Non-pigmented ciliary epithelial cell (primary cell): ENCODE results near the gene XXYLT1.
A peak's percentile ranks its signal among the peaks of the same experiment; 100 is the strongest.

Source experiments
- DNase-seq: peaks from one replicate; pipeline ENCODE4 v3.0.0-alpha.2; 2010; ENCODE audit warnings: low read depth

The XXYLT1 gene

DNA sequence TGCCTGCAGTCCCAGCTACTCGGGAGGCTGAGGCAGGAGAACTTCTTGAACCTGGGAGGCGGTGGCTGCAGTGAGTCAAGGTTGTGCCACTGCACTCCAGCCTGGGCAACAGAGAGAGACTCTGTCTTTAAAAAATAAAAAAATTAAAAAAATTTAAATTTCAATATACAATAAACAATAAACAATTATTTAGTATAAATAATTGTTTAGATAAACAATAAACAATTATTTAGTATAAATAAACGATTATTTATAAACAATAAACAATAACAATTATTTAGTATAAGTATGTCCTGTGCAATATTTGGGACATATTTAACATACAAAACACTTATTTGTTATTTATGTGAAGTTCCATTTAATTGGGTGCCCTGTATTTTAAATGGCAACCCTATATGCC is 119.6 kb downstream of the XXYLT1 start:
- DNase-seq, result no peak

DNA sequence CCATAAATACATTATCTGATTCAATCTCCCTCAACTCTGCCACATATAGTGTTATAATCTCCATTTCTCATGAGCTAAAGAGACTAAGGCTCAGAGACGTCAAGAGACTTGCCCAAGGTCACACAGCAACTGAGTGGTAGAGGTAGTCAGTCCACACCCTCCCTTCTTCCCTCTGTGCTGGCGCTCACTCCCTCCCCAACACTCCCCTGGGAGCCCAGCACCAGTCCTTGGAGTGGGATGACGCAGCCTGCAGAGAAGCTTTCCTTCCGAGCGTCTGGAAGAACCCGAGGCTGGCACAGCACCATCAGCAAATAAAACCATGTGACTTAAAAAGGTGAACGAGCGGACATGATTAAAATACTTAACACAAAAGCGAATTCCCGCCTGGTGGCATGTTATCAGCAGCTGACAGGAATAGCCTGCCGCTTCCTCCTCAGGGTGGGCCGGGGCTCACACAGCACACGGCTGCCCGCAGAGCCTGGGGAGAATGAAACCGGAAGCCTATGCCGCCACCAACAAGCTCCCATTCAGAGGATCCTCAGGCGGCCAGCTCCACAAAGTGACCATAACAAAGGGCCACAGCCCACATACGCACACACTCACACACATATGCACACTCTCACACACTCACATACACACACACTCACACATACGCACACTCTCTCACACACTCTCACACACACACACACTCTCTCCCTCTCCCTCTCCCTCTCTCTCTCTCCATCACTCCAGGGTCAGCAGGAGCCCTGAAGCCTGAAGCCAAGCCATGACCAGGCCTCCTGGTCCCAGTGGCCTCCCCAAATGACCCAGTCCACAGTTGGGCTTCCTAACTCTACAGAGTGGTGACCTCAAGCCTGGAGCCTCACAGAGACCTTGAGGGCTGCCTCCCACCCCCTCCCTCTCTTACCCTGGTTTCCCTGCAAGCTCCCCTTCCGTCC is 120.5 kb downstream of the XXYLT1 start:
- peak; percentile 61 for DNase-seq

DNA sequence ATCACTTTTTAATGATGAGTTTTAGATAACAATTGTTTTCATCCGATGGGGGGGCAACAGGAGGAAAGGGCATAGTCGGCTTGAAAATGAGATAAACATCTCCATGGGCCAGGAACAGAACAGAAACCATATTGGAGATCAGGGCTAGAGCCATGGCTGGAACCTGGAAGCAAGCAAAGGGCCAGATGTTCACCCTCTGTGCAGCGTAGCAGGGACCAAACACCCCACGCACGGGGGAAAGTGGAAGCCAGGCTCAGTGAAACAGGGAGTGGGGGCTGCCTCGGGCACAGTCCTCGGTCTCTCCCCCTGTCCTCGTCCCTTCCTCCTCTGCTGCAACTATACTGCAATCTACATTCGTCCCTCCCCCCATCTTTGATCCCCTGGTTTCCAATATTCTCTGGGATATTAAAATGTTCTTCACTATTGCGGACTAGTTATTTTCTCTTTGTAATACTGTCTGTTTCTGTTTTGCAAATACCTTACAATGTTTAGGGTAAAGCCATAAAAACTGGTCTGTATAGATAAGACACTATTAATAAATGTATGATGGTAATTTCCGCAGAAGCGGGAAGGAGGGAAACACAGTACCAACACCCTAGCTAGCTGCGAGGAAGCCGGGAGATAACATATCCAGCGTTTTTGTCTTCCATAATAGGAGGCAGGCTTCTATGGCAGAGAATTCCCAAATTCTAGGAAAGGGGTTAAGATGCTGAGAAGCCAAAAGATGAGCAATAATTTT is 121.5 kb downstream of the XXYLT1 start:
- DNase-seq, result no peak

DNA sequence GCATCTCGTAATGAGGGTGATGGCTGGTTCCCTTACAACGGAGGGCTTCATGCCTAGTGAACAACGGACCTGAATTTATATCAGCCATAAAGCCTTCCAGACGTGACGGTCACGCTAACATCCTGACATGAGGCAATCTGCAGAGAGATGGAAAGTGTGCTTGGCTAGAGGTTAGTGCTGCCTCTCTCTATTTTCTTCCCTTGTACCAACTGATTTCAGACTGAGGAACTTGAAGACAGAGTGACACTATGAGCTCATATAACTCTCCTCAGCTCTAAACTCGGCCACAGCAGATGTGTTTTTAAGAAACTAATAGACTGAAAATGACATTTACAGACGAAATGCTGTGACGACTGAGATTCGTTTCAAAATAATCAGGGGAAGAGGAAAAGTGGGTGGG is 122.4 kb downstream of the XXYLT1 start:
- no peak for DNase-seq

DNA sequence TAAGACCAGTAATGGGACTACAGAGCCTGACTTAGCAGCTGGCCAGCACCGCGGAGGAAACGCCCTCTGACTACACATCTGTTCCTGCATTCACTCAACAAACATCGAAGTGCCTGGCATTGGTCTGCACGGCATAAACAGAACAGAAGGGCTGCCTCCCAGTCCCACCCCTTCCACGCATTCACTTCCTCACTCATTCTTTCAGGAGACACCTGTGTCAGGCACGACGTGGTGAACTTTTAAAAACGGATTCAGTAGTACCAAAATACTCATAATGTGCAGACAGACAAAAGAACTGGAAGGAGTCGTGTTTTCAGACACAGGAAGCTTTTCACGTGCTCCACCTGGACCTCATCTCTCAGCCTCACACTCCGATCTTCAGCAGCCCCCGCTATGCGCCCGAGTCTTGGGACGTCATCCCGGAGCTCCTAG is 123.3 kb downstream of the XXYLT1 start:
- no peak for DNase-seq

DNA sequence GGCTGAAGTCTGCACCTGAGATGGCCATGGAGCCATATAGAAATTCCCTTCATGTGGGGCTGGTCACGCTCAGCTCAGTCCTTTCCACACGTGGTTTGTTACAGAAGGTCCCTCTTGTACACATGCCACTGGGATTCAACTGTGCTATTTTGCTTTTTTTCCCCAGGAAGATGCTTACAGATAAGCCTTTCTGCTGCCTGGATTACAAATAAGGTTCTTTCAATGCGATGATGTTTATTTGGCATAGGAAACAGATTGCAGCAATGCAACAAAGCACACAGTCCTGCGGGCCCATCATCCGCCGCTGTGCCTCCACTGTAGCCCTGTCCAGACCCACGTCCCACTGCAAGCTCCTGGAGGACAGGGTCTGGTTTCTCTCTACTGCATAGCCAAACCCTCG is 124.8 kb downstream of the XXYLT1 start:
- no peak for DNase-seq

DNA sequence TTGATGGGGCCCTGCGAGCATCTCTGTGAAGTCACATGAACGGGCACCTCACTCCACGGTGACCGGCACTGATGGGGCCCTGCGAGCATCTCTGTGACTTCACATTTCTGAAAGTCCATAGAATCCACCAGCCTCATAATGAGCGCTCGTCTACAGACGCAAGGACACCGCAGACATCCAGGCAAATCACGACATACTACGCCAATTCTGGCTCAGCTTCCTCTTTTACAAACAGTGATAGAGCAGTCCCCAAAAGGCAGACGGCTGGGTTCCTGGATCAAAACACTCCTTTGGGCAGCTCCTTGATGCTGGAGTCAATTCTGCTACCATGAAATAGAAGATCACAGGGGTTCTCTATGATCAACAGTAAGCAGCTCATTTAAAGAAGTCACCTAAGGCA is 125.4 kb downstream of the XXYLT1 start:
- no peak for DNase-seq

DNA sequence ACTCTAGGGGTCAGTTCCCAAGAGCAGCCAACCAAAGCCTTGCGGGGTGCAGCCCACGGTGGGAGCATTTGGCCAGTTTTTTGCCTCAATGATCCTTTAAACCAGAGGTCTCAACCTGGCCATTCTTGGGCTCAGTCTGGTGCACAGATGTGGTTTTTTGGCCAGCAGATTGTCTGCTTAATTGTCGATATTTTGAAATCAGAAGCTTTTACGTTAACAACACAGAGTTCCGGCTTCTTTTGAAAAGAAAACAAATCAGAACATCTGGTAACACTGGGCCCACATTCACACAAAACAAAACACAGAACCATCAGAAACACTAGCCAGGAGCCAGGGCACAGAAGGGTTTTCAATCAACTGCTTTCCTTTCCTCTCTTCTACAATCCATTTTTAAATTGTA is 127.7 kb downstream of the XXYLT1 start:
- DNase-seq, result no peak

DNA sequence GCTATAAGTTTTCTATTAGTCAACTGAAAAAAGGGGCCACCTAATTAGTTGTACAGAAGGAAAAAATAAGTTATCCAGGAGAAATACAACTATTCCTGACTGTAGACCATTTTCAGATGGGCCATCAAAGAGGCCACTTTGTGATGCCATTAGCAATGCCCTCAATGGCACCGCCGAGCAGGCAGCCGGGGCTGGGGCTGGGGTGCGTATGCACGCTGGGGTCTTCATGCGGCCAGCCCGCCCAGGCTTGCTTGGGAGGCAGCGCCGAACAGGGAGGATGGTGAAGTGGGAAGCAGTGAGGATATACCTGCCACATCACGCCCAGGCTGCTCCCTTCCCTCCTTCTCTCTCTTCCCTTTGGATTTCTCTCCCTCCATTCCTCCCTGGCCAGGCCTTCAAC is 128.4 kb downstream of the XXYLT1 start:
- DNase-seq, result no peak

DNA sequence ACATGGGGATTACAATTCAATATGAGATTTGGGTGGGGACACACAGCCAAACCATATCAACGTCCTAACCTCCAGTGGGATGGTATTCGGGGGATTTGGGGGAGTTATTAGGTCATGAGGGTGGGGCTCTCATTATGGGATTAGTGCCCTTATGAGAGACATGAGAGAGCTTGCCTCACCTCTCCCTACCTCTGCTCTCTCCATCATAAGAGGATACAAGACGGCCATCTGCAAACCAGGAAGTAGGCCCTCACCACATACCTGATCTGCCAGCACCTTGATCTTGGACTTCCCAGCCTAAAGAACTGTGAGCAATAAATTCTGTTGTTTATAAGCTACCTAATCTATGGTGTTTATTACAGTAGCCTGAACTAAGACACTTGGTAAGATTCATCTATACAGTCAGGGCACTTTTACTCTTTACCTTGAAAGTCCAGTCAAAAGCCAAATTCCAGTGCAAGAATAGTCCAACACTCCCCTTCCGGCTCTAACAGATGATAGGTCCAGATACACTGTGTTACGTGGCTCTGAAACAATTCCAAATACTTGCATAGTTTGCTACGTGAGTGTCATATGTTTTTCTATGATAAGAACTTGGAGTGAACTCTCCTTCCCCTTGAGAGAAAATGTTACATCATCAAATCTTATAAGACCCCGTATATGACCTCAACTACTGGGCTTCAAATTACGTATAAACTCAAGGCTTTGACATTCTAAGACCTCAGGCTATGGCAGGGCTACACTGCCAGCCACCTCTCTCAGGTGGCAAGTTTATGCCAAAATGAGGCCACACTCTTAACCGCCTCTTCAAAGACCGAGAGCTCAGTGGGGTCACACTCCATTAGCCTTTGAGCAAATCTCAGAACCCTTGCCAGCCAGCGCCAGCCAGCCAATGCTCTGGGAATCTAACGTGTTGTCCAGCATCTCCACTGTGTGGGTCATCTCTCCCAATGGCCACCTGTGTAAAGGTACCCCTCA is 129.9 kb downstream of the XXYLT1 start:
- DNase-seq, result peak; percentile 61

DNA sequence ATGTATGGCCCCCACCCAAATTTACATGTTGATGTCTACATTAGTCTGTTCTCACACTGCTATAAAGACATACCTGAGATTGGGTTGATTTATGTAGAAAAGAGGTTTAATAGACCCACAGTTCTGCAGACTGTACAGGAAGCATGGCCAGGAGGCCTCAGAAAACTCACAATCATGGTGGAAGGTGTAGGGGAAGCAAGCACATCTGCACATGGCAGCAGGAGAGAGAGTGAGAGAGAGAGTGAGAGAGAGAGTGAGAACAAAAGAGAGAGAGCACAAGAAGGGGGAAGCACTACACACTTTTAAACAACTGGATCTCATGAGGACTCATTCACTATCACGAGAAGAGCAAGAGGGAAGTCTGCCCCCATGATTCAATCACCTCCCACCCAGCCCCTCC is 130.5 kb downstream of the XXYLT1 start:
- DNase-seq, result no peak

DNA sequence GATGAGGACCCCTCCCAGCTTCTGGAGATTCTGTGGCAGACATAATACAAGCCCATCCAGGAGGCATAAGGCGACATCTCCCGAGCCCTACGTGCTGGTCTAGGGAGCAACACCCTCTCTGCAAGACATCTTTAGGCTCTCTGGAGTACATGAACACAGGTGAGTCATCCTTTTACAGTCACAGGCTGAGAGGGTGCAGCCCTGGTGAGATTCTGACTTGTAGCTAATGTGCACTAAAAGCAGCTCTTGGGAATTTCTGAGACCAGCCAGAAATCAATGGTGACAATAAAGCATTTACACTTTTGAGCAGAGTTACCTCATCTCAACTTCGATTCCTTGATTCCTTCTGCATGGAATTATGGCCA is 131.1 kb downstream of the XXYLT1 start:
- DNase-seq, result no peak

DNA sequence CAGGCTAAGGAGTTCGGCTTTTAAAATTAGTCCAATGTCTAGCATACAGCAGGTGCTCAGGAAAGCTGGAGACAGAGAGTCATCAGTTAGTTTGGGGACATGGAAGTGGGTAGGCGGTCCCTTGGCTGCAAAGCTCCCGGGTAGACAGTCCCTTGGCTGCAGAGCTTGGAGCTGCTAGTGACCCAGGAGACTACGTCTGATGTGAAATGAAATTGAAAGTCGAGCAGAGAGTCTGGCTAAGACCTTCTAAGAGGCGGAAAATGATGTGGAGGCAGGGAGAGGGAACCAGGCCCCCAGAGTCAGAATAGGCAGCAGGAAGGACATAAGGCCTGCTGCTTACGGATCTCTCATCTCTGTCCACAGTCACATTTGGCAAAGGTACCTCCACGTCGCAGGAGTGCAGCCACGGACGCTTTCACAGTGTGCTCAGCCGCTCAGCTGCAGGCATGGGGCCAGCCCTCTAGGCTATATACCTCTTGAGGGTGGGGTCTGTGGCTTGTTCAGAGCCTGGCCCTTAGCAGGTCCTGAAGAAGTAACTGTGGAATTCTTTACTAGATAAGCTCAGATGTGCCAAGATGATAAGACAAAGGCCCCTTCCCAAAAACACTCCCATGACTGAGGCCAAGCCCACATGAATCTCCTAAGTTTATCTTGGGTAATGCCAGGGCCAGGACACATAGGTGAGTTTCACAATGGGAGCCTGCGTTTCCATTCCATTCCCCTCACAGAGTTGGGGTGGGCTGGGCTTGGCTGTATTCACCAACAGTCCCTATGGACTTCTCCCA is 131.7 kb downstream of the XXYLT1 start:
- DNase-seq, result no peak

DNA sequence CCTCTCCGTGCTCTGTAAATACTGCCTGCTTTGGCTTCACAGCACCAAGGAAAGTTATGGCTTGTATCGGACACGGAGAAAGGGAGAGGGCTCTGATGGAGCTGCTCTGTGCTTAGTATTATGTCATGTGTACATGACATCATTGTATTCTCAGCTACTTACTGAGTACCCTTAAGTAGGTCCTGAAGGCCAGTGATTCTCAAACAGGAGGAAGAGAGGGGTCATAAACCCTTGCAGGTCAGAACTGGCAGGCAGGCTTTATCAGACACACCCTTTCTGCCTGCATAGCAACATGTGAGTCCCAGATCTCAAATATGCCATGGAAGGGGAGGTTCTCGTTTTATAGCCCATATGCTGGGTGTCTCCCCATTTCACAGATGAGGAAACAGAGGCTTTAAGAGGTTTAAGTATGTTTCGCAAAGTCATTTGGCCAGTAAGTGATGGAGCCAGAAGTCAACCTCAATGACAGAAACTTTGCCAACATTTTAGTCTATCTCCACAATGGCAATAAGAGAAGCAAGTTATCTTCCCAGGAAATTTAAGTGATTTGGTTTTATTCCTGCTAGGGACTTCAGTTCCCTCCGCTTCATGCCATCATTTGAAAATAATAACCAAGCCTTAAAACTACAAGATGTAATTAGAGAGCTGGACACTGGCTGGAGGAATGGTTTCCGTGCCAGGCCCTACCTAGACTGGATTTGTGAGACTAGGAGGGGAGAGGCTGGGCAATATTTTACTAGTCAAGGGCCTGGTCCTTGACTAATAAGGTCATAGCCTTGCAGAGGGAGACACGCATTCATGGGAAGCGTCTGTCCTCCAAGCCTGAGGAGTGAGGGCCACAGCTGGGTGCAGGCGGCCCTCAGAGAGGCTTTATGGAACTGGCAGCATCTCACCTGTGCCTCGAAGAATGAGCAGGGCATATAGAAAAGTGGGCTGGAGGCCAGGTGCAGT is 133.0 kb downstream of the XXYLT1 start:
- DNase-seq, result no peak

DNA sequence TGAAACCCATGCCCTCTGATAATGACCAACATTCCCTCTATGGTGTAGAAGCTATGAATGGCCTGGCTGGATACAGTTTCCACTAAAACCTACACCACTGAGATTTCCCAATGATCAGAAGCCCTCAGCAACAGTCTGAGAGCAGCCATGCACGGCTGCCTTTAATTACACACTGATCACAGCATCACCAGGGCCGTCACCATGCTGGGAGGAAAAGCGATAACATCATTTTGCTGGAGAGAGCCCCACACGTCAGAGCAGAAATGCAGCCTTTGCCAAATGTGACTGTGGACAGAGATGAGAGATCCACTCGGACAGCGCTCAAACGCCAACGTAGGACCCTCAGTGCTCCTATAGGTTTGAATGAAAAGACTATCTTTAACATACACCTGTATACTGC is 135.0 kb downstream of the XXYLT1 start:
- DNase-seq, result no peak

DNA sequence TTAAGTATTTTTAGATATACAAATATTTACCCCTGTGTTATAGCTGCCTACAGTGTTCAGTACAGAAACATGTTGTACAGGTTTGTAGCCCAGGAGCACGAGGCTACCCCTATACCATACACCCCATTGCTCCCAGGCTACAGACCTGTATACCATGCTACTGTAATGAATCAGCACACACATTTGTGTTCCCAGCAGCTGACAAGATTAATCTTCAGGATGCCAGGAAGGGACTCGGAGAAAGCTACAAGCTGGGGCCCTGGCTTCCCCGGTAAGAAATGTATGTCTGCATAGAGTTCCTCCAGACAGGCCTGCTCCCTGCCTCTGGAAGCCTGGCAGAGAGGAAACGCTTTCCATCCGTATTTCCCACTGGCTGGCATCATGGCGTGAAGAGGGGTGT is 136.5 kb downstream of the XXYLT1 start:
- DNase-seq, result no peak

DNA sequence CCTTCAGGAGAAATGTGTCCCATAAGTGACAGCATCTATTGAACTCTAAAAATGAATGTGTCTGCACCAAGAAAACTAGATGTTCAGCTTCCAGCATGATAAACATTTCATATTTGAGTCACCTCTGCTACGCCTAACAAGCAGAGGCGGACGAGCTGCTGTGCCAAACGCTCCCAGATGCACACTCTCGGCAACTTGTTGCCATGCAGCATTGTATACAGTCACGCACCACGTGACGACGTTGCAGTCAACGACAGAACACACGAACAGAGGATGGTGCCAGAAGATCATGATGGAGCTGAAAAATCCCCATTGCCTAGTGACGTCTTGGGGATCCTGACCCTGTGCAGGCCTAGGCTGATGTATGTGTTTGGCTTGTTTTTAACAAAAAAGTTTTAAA is 137.5 kb downstream of the XXYLT1 start:
- no peak for DNase-seq

DNA sequence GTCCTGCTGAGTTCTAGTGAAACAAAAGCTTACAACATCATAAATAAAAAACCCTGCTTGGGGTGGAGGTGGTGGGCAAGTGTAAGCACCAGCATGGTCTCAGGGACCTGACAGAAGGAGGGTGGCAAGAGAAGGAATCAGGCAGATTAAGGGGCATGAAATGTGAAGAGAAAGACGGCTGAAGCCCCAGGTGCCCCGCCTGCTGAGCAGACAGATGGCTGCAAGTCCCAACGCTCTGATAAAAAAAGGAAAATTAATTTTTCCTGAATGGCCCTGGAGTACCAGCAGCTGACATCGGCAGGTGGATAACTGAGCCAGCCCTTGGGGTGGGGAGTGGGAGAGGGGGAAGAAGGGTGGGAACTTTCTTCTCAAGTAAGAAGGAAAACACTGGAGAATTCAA is 137.9 kb downstream of the XXYLT1 start:
- DNase-seq, result no peak

DNA sequence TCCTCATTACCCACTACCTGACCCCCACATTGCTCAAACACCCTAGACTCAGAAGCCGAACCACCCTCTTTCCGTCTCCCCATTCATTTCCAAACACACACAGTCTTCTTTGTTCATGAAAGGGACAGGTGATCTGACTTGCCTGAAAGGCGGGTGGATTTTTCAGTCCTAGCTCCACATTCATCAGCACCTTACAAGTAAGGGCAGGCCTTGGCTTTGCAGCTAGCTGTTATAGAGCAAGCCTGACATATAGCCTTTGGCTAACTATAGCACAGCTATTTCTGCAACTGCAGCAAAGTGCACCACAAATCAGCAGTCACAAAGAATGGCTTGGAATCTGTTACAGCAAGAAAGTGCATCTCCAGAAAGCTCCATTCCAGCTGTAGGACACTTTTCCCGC is 139.8 kb downstream of the XXYLT1 start:
- DNase-seq, result no peak
